ENCODE results near the gene RALGAPA2. TPM values are rescaled to one million over a fixed set of nuclear protein-coding genes. Genes with fewer than 3 reads are reported as not detected.

RALGAPA2 gene
- total RNA-seq, 2 experiments from 2014 or later: 21.2 to 21.9 TPM

DNA sequence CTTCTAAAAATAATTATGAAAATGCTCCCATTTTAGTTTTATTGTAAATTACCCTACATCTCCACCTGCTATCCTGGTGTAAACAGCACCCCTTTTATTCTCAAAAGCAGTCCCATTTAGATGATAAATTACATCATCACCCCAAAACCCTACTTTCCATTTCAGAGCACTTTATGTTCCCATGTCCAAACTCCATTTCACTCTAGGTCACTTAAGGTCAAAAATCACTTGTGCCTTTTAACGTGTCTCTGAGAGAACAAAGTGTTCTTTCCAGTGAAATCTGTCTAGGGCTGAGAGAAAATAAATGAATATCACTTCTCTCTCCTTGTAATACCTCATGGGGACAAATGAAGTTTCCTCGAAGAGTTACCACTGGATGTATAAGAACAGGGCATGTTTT lies 187.2 kb downstream of the RALGAPA2 start:
- no peak overlapping the region for H3K27ac Mint-ChIP-seq
- peaks cover 30% of the 10 kb centered on the region for H3K36me3 ChIP-seq (ENCODE audit: insufficient read depth, low read length)
- H3K4me1 Mint-ChIP-seq (ENCODE audit: low read depth): no peaks in the 10 kb centered on the region
- no peaks in the 10 kb centered on the region for H3K9me3 ChIP-seq (ENCODE audit: control insufficient read depth in 1 of 2, insufficient read depth in 1 of 2, low read length in 2 of 2)
- H3K4me3 ChIP-seq (ENCODE audit: low read length): no peak overlapping the region
- DNase-seq (no peak), ATAC-seq (ENCODE audit: poor library complexity) (no peak)
- H3K27me3 Mint-ChIP-seq: no peaks in the 10 kb centered on the region
- ChIA-PET CTCF (no interaction called here), POLR2A (no interaction called here)
- intact Hi-C loops (cut with DNase I, micrococcal nuclease): no loop called here
- no peak overlapping the region for H3K4me3 Mint-ChIP-seq
- H3K4me1 ChIP-seq (ENCODE audit: insufficient read depth, low read length): no peaks in the 10 kb centered on the region
- H3K27ac ChIP-seq (ENCODE audit: low read depth in 1 of 2, low read length in 2 of 2): no peak overlapping the region
- no peaks in the 10 kb centered on the region for H3K9me3 Mint-ChIP-seq
- no peaks in the 10 kb centered on the region for H3K27me3 ChIP-seq (ENCODE audit: control insufficient read depth in 1 of 2, insufficient read depth in 2 of 2, low read length in 2 of 2)
- TF ChIP-seq, protein P1, sequence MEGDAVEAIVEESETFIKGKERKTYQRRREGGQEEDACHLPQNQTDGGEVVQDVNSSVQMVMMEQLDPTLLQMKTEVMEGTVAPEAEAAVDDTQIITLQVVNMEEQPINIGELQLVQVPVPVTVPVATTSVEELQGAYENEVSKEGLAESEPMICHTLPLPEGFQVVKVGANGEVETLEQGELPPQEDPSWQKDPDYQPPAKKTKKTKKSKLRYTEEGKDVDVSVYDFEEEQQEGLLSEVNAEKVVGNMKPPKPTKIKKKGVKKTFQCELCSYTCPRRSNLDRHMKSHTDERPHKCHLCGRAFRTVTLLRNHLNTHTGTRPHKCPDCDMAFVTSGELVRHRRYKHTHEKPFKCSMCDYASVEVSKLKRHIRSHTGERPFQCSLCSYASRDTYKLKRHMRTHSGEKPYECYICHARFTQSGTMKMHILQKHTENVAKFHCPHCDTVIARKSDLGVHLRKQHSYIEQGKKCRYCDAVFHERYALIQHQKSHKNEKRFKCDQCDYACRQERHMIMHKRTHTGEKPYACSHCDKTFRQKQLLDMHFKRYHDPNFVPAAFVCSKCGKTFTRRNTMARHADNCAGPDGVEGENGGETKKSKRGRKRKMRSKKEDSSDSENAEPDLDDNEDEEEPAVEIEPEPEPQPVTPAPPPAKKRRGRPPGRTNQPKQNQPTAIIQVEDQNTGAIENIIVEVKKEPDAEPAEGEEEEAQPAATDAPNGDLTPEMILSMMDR (IDR thresholded peaks at IDR 0.05): no peak
- H3K36me3 Mint-ChIP-seq (ENCODE audit: low read depth): peaks cover 88% of the 10 kb centered on the region

DNA sequence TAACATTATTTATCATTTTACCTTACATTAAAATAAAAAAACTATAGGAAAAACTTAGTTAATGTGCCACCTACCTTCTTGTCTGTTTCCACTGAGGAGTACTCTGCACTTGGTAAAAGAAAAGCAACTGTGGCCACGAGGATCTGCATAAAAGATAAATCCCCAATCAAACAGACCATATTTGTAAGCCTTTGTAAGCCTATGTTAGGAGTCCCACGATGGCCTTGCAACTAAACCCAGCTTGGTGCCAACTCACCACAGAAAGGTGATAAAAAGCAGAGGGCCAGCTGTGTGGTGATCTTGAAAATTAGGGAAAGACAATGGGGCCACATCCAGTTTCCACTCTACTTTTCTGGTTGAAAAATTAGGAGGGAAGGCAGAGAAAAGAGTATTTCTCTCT lies 187.7 kb downstream of the RALGAPA2 start:
- H3K36me3 Mint-ChIP-seq (ENCODE audit: low read depth): peaks cover 90% of the 10 kb centered on the region
- CTCF ChIA-PET: no interaction called here
- H3K27me3 Mint-ChIP-seq: no peaks in the 10 kb centered on the region
- Histone ChIP-seq H3K36me3 (ENCODE audit: insufficient read depth, low read length) (peaks cover 33% of the 10 kb centered on the region), H3K27ac (ENCODE audit: low read depth in 1 of 2, low read length in 2 of 2) (no peak overlapping the region), H3K9me3 (ENCODE audit: control insufficient read depth in 1 of 2, insufficient read depth in 1 of 2, low read length in 2 of 2) (no peaks in the 10 kb centered on the region), H3K4me3 (ENCODE audit: low read length) (no peak overlapping the region), H3K4me1 (ENCODE audit: insufficient read depth, low read length) (no peaks in the 10 kb centered on the region), H3K27me3 (ENCODE audit: control insufficient read depth in 1 of 2, insufficient read depth in 2 of 2, low read length in 2 of 2) (no peaks in the 10 kb centered on the region)
- H3K27ac Mint-ChIP-seq: no peak overlapping the region
- POLR2A ChIA-PET: no interaction called here
- ATAC-seq (ENCODE audit: poor library complexity): no peak
- no peaks in the 10 kb centered on the region for H3K9me3 Mint-ChIP-seq
- H3K4me3 Mint-ChIP-seq: no peak overlapping the region
- H3K4me1 Mint-ChIP-seq (ENCODE audit: low read depth): no peaks in the 10 kb centered on the region
- DNase-seq: no peak
- TF ChIP-seq, protein P1 (IDR thresholded peaks at IDR 0.05): no peak
- intact Hi-C loops (cut with DNase I, micrococcal nuclease): no loop called here

DNA sequence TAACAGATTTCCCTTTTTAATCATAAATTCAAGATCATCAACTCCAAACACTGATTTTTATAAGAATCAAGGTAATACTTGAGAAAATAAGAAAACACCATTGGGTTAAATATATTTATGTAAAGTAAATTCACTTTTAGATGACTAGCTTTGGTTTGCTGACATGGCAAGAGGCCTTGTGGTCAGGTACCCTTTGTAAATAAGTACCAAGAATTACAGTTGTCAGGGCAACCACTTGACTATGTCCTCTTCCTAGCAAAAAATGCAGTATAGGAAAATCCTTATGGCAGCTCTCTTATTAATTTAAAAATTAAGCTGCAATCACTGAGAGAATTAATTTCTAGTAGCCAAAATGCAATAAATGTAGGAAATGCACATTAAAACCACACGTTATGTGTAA lies 190.7 kb downstream of the RALGAPA2 start:
- H3K9me3 Mint-ChIP-seq: no peaks in the 10 kb centered on the region
- H3K36me3 ChIP-seq (ENCODE audit: insufficient read depth, low read length): peaks cover 34% of the 10 kb centered on the region
- no peaks in the 10 kb centered on the region for H3K27me3 Mint-ChIP-seq
- no peak overlapping the region for H3K4me3 Mint-ChIP-seq
- H3K9me3 ChIP-seq (ENCODE audit: control insufficient read depth in 1 of 2, insufficient read depth in 1 of 2, low read length in 2 of 2): no peaks in the 10 kb centered on the region
- H3K36me3 Mint-ChIP-seq (ENCODE audit: low read depth): peaks cover 89% of the 10 kb centered on the region
- no peaks in the 10 kb centered on the region for H3K4me1 ChIP-seq (ENCODE audit: insufficient read depth, low read length)
- H3K4me1 Mint-ChIP-seq (ENCODE audit: low read depth): no peaks in the 10 kb centered on the region
- CTCF ChIA-PET: interaction anchor here (1.4 kb wide), 1 partner anchor 11 kb away, joined by 3 read pairs; no protein-coding TSS in a partner anchor
- intact Hi-C loops (cut with DNase I, micrococcal nuclease): no loop called here
- POLR2A ChIA-PET: no interaction called here
- no peaks in the 10 kb centered on the region for H3K27me3 ChIP-seq (ENCODE audit: control insufficient read depth in 1 of 2, insufficient read depth in 2 of 2, low read length in 2 of 2)
- no peak for ATAC-seq (ENCODE audit: poor library complexity)
- no peak overlapping the region for H3K27ac Mint-ChIP-seq
- TF ChIP-seq, protein P1 (IDR thresholded peaks at IDR 0.05): no peak
- H3K4me3 ChIP-seq (ENCODE audit: low read length): no peak overlapping the region
- no peak overlapping the region for H3K27ac ChIP-seq (ENCODE audit: low read depth in 1 of 2, low read length in 2 of 2)
- DNase-seq: no peak

Data from CD4-positive, alpha-beta T cell (primary cell).